Measurements from ENCODE around the gene MAP3K3. TPM values are rescaled to one million over a fixed set of nuclear protein-coding genes. Genes with fewer than 3 reads are reported as not detected.

Gene MAP3K3
- polyA plus RNA-seq, 1 experiment: 32.5 TPM

DNA sequence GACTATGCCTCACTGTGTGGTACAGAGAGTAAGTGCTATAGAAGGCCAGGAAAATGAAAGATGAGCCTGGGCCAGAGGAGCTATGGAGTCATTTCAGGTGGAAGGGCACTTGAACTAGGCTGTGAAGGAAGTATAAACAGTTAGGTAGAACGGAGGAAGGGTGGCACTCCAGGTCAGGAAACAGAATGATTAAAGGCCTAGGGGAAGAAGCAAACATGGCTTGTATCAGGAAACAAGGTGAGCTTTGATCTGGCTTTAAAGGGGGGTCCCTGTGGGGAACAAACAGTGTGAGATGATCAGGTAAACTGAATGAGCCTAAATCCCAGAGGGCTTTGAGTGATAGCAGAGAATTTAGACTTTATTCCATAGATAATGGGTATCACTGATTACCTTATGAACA, 16.9 kb downstream of the MAP3K3 start:
- H3K36me3 ChIP-seq (ENCODE audit: control insufficient read depth, insufficient read depth, low read length): peaks cover 10% of the 10 kb centered on the region
- TF ChIP-seq, protein P1, sequence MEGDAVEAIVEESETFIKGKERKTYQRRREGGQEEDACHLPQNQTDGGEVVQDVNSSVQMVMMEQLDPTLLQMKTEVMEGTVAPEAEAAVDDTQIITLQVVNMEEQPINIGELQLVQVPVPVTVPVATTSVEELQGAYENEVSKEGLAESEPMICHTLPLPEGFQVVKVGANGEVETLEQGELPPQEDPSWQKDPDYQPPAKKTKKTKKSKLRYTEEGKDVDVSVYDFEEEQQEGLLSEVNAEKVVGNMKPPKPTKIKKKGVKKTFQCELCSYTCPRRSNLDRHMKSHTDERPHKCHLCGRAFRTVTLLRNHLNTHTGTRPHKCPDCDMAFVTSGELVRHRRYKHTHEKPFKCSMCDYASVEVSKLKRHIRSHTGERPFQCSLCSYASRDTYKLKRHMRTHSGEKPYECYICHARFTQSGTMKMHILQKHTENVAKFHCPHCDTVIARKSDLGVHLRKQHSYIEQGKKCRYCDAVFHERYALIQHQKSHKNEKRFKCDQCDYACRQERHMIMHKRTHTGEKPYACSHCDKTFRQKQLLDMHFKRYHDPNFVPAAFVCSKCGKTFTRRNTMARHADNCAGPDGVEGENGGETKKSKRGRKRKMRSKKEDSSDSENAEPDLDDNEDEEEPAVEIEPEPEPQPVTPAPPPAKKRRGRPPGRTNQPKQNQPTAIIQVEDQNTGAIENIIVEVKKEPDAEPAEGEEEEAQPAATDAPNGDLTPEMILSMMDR (IDR thresholded peaks at IDR 0.05; ENCODE audit: insufficient read depth, low read depth, low read length): no peak
- no peaks in the 10 kb centered on the region for H3K27me3 ChIP-seq (ENCODE audit: control insufficient read depth, insufficient read depth, low read length)
- POLR2A ChIA-PET: no interaction called here
- CTCF ChIA-PET: no interaction called here
- no peak overlapping the region for H3K4me3 ChIP-seq (ENCODE audit: low read depth, low read length)
- DNase-seq (ENCODE audit: low read depth): no peak

DNA sequence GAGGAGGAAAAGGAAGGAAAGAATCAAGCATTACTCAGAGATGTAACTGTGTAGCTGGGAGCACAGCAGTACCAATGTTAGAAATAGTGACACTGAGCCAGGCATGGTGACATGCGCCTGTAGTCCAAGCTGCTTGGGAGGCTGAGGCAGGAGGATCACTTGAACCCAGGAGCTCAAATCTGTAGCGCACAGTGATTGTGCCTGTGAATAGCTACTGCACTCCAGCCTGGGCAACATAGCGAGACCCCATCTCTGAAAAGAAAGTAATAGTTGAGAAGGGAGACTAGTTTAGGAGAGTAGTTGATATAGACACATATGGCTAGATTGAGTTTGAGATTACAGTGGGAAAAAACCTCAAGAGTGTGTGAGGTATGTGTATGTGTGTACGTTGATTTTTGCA, 17.8 kb downstream of the MAP3K3 start:
- ChIA-PET CTCF (no interaction called here), POLR2A (no interaction called here)
- TF ChIP-seq, protein P1 (IDR thresholded peaks at IDR 0.05; ENCODE audit: insufficient read depth, low read depth, low read length): no peak
- H3K27me3 ChIP-seq (ENCODE audit: control insufficient read depth, insufficient read depth, low read length): no peaks in the 10 kb centered on the region
- no peak for DNase-seq (ENCODE audit: low read depth)
- no peak overlapping the region for H3K4me3 ChIP-seq (ENCODE audit: low read depth, low read length)
- H3K36me3 ChIP-seq (ENCODE audit: control insufficient read depth, insufficient read depth, low read length): peaks cover 10% of the 10 kb centered on the region

DNA sequence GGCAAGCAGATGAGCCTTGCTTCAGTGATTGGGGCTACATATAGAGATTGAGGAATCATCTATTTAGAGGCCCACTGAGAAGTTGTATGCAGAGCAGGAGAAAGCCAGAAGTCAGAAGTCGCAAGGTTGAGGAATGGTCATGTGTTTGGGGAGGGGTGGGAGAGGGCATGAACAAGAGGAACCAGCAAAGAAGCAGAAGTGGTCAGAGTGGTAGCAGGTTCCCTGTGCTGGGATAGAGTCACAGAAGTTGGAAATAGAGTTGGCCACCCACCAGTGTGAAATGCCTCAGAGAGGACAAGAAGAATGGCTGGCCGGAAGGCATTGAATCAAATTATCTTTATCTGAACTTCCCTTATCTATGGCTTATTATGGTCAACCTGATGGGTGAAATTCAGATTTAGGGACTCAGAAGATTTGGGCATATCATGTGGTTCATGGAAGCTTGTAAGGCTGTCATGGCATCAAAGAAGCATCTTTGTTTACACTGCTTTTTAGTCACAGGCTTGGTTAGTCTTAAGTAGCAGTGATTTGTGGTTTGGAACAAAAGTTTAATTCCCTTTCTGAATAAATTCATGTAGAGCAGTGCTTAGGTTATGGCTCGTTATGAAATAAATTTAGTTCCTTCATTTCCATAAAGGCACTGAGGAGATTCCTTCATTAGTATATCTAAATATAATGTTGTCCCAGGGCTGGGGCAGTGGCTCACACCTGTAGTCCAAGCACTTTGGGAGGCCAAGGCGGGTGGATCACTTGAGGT, 19.7 kb downstream of the MAP3K3 start:
- no peaks in the 10 kb centered on the region for H3K27me3 ChIP-seq (ENCODE audit: control insufficient read depth, insufficient read depth, low read length)
- no peak overlapping the region for H3K4me3 ChIP-seq (ENCODE audit: low read depth, low read length)
- no peak for DNase-seq (ENCODE audit: low read depth)
- CTCF ChIA-PET: no interaction called here
- POLR2A ChIA-PET: no interaction called here
- H3K36me3 ChIP-seq (ENCODE audit: control insufficient read depth, insufficient read depth, low read length): peaks cover 4% of the 10 kb centered on the region; the same call in 1 of the 2 replicates
- TF ChIP-seq, protein P1 (IDR thresholded peaks at IDR 0.05; ENCODE audit: insufficient read depth, low read depth, low read length): no peak

DNA sequence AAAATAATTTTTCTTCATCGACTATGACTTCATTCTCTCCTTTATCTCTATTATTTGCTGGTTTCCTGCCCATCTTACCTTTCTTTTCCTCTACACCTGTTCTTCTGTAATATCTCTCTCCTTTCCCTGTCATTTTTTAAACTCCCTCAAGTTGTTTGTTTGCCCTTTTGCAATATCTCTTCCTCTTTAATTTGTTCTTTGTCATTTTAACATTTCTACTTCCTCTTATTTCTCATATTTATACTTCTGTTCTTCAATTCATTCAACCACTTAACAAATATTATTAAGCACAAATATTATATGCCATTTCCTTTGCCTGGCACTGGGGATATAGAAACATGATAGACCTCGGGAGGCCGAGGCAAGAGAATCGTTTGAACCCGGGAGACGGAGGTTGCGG, 22.6 kb downstream of the MAP3K3 start:
- Histone ChIP-seq H3K27me3 (ENCODE audit: control insufficient read depth, insufficient read depth, low read length) (no peaks in the 10 kb centered on the region), H3K4me3 (ENCODE audit: low read depth, low read length) (no peak overlapping the region), H3K36me3 (ENCODE audit: control insufficient read depth, insufficient read depth, low read length) (peaks cover 4% of the 10 kb centered on the region; the same call in 1 of the 2 replicates)
- POLR2A ChIA-PET: no interaction called here
- DNase-seq (ENCODE audit: low read depth): no peak
- TF ChIP-seq, protein P1 (IDR thresholded peaks at IDR 0.05; ENCODE audit: insufficient read depth, low read depth, low read length): no peak
- CTCF ChIA-PET: no interaction called here

DNA sequence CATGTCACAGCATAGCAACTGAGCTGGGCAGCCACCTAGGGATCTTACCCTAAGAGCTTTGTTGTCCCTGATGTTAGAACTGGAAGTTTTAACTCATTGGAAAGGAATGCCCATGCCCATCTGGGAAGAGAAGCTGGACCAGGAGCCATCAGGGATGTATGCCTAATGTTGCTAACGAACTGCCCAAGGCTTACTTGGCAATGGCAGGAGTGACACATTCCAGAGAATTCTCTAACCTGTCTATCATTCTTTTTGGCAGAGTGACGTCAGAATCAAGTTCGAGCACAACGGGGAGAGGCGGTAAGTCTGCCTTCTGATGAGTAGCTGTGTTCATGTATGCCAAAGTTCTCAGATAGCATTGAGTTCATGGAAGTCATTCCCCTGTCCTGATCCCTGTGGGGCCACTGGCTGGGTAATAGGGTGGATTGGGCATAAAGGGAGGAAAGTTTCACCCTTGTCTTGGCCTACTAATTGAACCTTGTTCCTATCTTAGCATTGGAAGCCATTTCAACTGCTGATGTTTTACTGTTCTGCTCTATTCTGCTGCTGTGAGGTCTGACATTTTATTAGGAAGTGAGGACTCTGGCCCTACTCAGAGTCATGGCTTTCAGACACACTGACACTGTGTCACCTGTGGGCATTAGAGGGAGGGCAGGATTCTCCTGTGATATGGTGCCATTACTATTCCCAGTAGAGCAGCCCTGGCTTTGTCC, 23.7 kb downstream of the MAP3K3 start:
- no peak for DNase-seq (ENCODE audit: low read depth)
- TF ChIP-seq, protein P1 (IDR thresholded peaks at IDR 0.05; ENCODE audit: insufficient read depth, low read depth, low read length): no peak
- ChIA-PET CTCF (interaction anchor here (0.7 kb wide), 1 partner anchor 244 kb away, joined by 3 read pairs; no protein-coding TSS in a partner anchor), POLR2A (no interaction called here)
- Histone ChIP-seq H3K27me3 (ENCODE audit: control insufficient read depth, insufficient read depth, low read length) (no peaks in the 10 kb centered on the region), H3K36me3 (ENCODE audit: control insufficient read depth, insufficient read depth, low read length) (peaks cover 4% of the 10 kb centered on the region; the same call in 1 of the 2 replicates), H3K4me3 (ENCODE audit: low read depth, low read length) (no peak overlapping the region)

Measured in BJ (cell line).